NCI-H1436 treated with DMSO at 0.1 percent for 48 hours (cell line): ENCODE data around the gene NBPF8.
"Not testable (repeated sequence)": the region's sequence is repeated elsewhere in the genome, so short reads cannot be mapped to it uniquely, and the experiment has no call there.

ENCODE experiments used
- DNase-seq: peaks from one replicate; lab custom pipeline; 2025; lab: John Stamatoyannopoulos, UW

NBPF8 gene

DNA sequence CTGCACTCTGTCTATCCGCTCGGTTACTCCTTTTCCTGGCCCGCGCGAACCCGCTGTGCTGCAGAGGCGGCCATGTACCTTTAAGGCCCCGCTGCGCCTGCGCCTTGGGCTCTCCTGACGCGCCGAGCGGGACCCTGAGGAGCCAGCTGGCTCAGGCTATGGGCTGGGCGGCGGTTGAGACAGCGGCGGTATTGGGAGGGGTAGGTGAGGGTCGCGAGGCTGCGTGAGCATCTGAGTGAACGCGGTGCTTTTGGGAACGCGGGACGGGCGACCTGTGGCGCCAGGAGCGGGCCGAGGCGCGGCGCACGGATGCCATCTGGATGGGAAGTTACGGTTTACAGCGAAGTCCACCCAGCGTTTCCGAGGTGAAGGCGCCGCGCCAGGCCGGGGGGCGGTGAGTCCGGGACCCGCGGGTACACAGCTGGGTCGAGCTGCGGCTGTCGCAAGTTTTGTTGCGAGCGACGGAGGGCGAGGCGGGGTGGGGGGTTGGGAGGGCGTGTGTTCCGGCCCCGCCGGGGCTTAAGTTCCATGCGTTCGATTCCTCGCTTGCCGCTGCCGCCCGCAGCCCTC lies at the start of gene NBPF8:
Gene NBPF8 (plus strand): TSS at position 125 of the 570 bp plus-strand sequence. CDS start 21,488 bp downstream, outside the sequence.
- DNase-seq, result not testable (repeated sequence)

- DNase-seq, result not testable (repeated sequence)
Measured at GRCh38 chr1:120367709-120368108, 47.1 kb upstream of the NBPF8 start.

DNA sequence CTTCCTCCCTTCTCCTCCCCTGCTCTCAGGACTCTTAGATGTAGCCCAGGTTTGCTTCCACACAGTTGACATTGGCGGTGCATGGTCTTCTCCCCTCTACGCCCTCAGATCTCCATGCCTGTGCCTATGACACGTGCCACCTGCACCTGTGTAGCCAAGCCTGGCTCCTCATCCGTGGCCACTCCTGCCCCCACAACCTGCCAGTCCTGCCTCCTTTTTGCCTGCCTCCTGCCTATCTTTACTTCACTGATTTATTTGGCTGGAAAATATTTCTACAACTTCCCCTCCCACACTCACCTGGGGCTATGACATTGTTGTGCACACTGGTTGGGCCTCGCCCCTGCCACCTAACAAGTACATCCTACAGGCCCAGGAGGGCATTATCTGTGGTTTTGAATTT lies 28.2 kb upstream of the NBPF8 start:
- DNase-seq, result not testable (repeated sequence)

GRCh38 chr1:120388597-120389126 lies 26.2 kb upstream of the NBPF8 start:
- not testable (repeated sequence) for DNase-seq

- DNase-seq, result not testable (repeated sequence)
Measured at GRCh38 chr1:120391365-120391764, 23.5 kb upstream of the NBPF8 start.

DNA sequence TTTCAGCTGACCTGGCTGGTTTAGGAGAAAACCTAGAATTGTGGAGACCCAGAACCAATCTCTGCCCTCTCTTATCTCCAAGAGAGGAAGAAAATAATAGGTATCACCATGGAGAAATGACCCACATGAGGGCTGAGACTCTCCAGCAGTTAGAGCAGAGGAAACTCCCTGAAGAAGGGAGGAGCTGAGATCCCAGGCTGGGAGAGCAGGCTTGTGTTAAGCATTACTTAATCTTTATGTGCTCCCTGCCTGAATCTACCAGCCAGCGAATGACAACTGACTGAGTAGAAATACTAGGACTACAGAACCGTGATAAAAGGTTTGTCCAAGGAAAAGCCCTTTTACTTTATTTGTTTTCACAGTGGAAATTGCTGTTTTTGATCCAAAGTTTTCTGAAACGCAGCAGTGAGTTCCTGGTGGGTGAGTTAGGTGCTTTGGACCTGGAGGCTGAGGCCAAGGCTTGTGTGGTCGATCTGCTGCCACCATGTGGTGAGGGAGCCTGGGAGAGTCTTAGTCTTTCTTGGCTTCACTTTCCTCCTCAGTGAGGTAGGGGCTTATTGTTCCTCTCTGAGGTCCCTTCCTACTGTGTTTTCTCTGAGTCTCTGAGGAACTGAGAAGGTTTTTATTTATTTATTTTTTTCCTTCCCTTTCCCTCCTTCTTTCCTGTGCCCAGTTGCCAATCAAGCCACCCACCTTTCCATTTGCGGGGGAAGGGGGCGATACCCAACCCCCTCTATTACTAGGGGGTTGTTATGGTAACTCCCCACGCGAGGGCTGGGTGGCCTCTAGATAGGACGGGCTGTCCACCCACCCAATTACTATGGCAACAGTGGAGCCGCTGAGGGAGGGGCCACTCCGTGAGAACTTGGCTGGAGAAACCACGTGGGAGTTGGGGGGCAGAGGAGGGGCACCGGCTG lies 21.3 kb upstream of the NBPF8 start:
- DNase-seq, result not testable (repeated sequence)

DNA sequence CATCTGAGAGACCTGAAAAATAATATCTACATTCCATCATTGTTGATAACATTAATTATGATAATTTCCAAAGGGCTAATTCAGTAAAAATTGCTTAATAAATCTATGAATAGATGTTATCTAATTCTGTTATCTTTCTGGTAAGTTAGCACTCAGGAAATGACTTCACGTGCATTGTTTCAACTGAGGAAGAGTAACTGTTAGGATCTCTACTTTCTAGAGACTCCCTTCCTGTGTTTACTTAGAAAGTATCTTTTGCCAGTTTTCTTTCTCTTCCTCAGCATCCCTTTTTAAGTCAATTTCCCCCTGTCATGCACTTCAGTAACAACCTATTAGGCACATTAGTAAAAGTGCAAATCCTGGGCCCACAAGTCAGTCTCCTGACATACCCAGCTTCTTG lies 9.5 kb upstream of the NBPF8 start:
- DNase-seq, result not testable (repeated sequence)

DNA sequence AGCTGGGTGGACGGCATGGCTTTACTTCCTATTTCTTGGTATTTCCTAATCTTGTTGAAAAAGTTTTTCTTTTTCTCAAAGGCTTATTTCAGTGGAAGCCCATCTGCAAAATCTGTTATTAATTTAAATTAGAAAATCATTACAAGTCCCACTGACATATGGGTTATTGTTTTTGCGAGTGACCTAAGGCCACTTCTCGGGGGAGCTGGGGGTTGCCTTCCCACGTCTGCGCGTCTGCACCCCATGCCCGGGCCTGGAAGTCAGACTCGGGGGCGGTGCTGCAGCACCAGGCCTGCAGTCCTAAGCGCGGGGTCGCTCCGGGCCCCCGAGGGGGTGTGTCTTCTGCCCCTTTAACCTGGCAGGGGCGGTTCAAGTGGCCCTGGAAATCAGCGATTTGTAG lies 384 bp upstream of the NBPF8 start:
- not testable (repeated sequence) for DNase-seq

- not testable (repeated sequence) for DNase-seq
Measured at GRCh38 chr1:120415492-120415961, 692 bp downstream of the NBPF8 start.

DNA sequence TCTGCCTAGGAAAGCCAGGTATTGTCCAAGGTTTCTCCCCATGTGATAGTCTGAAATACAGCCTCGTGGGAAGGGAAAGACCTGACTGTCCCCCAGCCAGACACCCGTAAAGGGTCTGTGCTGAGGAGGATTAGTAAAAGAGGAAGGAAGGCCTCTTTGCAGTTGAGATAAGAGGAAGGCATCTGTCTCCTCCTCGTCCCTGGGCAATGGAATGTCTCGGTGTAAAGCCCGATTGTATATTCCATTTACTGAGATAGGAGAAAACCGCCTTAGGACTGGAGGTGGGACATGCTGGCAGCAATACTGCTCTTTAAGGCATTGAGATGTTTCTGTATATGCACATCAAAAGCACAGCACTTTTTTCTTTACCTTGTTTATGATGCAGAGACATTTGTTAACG lies 10.2 kb downstream of the NBPF8 start:
- DNase-seq, result not testable (repeated sequence)

DNA sequence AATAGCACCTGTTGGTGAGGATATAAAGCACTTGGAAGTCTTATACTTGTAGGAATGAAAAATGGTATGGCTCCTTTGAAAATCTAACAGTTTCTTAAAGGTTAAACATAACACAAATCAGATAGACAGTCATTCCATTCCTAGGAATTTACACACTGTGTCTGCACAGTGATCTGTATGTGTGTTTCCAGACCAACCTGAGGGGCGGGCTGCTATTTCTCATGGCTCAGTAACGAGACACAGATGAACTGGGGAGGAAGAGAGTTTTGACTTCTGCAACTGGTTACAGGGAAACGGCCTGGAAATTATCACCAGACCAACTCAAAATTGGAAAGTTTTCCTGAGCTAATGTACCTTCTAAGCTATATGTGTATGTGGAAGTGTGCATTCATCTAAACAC lies 16.8 kb downstream of the NBPF8 start:
- not testable (repeated sequence) for DNase-seq

DNA sequence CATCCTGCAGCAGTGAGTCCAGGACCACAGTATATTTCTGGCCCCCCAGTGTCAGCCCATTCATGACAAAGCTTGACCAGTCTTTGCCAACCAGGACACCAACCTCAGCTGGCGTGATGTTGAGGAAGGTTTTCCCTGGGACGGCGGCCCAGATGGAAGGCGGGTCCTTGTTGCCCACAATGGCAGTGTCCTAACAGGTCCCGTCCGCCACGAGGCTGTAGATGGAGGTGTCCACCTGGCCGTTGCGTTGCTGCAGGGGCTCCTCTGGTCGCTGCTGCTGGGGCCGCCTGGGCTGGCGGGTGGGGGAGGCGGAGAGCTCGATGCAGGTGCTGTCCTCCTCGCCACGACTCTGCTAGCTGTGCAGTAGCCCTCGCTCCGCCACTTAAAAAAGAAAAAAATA lies 19.0 kb downstream of the NBPF8 start:
- not testable (repeated sequence) for DNase-seq

DNA sequence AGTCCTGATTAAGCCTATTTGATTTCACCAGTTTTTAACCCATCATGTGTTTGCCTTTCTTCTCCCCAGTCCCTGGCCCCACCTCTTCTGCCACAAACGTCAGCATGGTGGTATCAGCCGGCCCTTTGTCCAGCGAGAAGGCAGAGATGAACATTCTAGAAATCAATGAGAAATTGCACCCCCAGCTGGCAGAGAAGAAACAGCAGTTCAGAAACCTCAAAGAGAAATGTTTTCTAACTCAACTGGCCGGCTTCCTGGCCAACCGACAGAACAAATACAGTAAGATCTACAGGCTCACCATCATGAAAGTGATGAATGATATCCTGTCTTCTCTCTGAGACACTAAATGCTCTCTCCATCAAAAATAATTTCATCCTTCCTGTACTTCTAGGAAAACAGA lies 34.3 kb downstream of the NBPF8 start:
- not testable (repeated sequence) for DNase-seq
